Measurements from ENCODE around the gene U2AF1L4. TPM values are rescaled to one million over a fixed set of nuclear protein-coding genes. Genes with fewer than 3 reads are reported as not detected.

The U2AF1L4 gene
- total and polyA plus RNA-seq, 2 of the 4 experiments (the other 2 are of a cell fraction), result 6.1 to 15.0 TPM

- no peak overlapping the region; the same call in 2 of the 3 replicates for H2BK15ac ChIP-seq (ENCODE audit: low read depth, low read length)
- 8% methylated on average over 37 of the region's 52 CpGs; no CpG with 5 or more reads in 1 of the 2 experiments for WGBS, 2 experiments (ENCODE audit: extremely low coverage in 2 of 2, insufficient read length in 1 of 2)
- peak overlapping the region; percentile 99 for H2AFZ ChIP-seq (replicated peaks; ENCODE audit: low read length, poor library complexity)
- H3K4me3 ChIP-seq (ENCODE audit: insufficient read depth, low read depth, low read length), result peak overlapping the region; percentile 72
- peak overlapping the region; percentile 73 to 87 for H4K8ac ChIP-seq (ENCODE audit: low read depth in 2 of 2, low read length in 2 of 2)
- H2BK120ac ChIP-seq (ENCODE audit: low read depth, low read length), result peak overlapping the region; percentile 12
- H3K4me1 ChIP-seq (ENCODE audit: control insufficient read depth, insufficient read depth, low read length), result peaks cover 14% of the 10 kb centered on the region
- ChIA-PET POLR2A (ENCODE audit: unreplicated experiment) (no interaction called here), CTCF (no interaction called here)
- peaks cover 16% of the 10 kb centered on the region for H4K20me1 ChIP-seq (ENCODE audit: insufficient read depth, low read length)
- no peaks in the 10 kb centered on the region for H3K27me3 ChIP-seq (ENCODE audit: control insufficient read depth, insufficient read depth, low read length)
- H3K4ac ChIP-seq (ENCODE audit: low read depth, low read length), result peak overlapping the region; percentile 91
- peak overlapping the region; percentile 43 for H4K5ac ChIP-seq (ENCODE audit: low read depth, low read length)
- H2AK5ac ChIP-seq (ENCODE audit: low read depth, low read length), result peak overlapping the region; percentile 68
- H3K56ac ChIP-seq (ENCODE audit: extremely low read depth, insufficient read depth, low read length), result no peak overlapping the region; the same call in 1 of the 2 replicates
- H3K27ac ChIP-seq (ENCODE audit: insufficient read depth, low read length), result peak overlapping the region; percentile 59
- peak overlapping the region; percentile 32 for H2BK5ac ChIP-seq (ENCODE audit: low read depth, low read length, poor library complexity, severe bottlenecking)
- dilution Hi-C loops (cut with HindIII; ENCODE audit: low sequenced_read_pairs, unreplicated experiment) (no loop called here), intact Hi-C loops (cut with micrococcal nuclease) (loop anchor here (2.0 kb wide), 2 partner anchors 29 to 71 kb away; partner anchors contain the start of genes PSENEN and U2AF1L4), in situ Hi-C loops (cut with MboI; ENCODE audit: low sequenced_read_pairs) (loop anchor here (5.0 kb wide), 1 partner anchor 169 kb away; the partner anchor contains the start of gene TMEM147)
- peak overlapping the region; percentile 57 for H3K9ac ChIP-seq (ENCODE audit: low read depth, low read length)
- no peaks in the 10 kb centered on the region; the same call in 1 of the 2 replicates for H3K9me1 ChIP-seq (ENCODE audit: insufficient read depth, low read length)
- TF ChIP-seq MXI1 (IDR thresholded peaks at IDR 0.05; ENCODE audit: borderline replicate concordance, low read depth, low read length) (no peak; the same call in 1 of the 2 replicates), MAZ (IDR thresholded peaks at IDR 0.05; ENCODE audit: borderline replicate concordance, low read depth, low read length) (no peak), CHD1 (IDR thresholded peaks at IDR 0.05; ENCODE audit: low read depth, low read length) (no peak), RAD21 (IDR thresholded peaks at IDR 0.05; ENCODE audit: low read length) (no peak), CTCF (conservative IDR thresholded peaks at IDR 0.05; ENCODE audit: low read depth, low read length) (no peak), RFX5 (IDR thresholded peaks at IDR 0.05; ENCODE audit: low read depth, low read length) (no peak), SMC3 (IDR thresholded peaks at IDR 0.05; ENCODE audit: low read depth, low read length) (no peak), BHLHE40 (IDR thresholded peaks at IDR 0.05; ENCODE audit: low read depth, low read length) (no peak), ELK1 (IDR thresholded peaks at IDR 0.05; ENCODE audit: borderline replicate concordance, low read depth, low read length) (no peak), FOS (IDR thresholded peaks at IDR 0.05; ENCODE audit: low read depth, low read length) (no peak), RCOR1 (IDR thresholded peaks at IDR 0.05; ENCODE audit: insufficient replicate concordance, low read length) (no peak), USF2 (IDR thresholded peaks at IDR 0.05; ENCODE audit: low read depth, low read length) (no peak)
- peak overlapping the region; percentile 74; the same call in 1 of the 2 replicates for H4K91ac ChIP-seq (ENCODE audit: insufficient read depth, low read depth, low read length)
- no peaks in the 10 kb centered on the region for H3K9me3 ChIP-seq (ENCODE audit: control insufficient read depth, insufficient read depth, low read length)
- no peak overlapping the region for H2BK20ac ChIP-seq (ENCODE audit: low read depth, low read length)
- H3K14ac ChIP-seq (replicated peaks; ENCODE audit: low read depth, low read length), result peak overlapping the region; percentile 81; the same call in 1 of the 2 replicates
- H3K79me1 ChIP-seq (ENCODE audit: low read depth in 1 of 2, low read length in 2 of 2), result peaks cover 4 to 31% of the 10 kb centered on the region in 2 experiments; a peak in 2 of 4 replicates
- peak overlapping the region; percentile 84 for H2AK9ac ChIP-seq (replicated peaks; ENCODE audit: low read depth, low read length, poor library complexity)
- H3K23ac ChIP-seq (ENCODE audit: low read depth, low read length), result peak overlapping the region; percentile 55
- peak overlapping the region; percentile 75 for H3K4me2 ChIP-seq (ENCODE audit: low read depth, low read length)
- no peak overlapping the region for H3K18ac ChIP-seq (ENCODE audit: low read depth, low read length)
- DNase-seq, result peak; percentile 30
- peaks cover 6% of the 10 kb centered on the region; the same call in 1 of the 2 replicates for H3K36me3 ChIP-seq (ENCODE audit: control insufficient read depth, insufficient read depth, low read length)
- no TSS peak for BruUV-seq (replicated peaks)
- peak; percentile 22 for ATAC-seq (ENCODE audit: low read depth)
Observed at GRCh38 chr19:35715981-35716800, 29.0 kb downstream of the U2AF1L4 start.
